Daoy (cell line): ENCODE data around the gene CNOT6. TPM values are rescaled to one million over a fixed set of nuclear protein-coding genes. Genes with fewer than 3 reads are reported as not detected.
A peak's percentile ranks its signal among the peaks of the same experiment; 100 is the strongest.

Source experiments
- DNase-seq: peaks from one replicate; pipeline ENCODE4 v3.0.0-alpha.2; 2015; ENCODE audit warnings: low read depth
- total RNA-seq: library from RNA; depleted of rRNA; stranded (reverse); fragments of >200 nt; shearing (Covaris generic); gene quantifications from 2 replicates; pipeline ENCODE4 v1.2.3, GENCODE V29; 2014

CNOT6 gene
- total RNA-seq, 1 experiment from 2014 or later: 11.4 TPM

GRCh38 chr5:180599981-180600553 lies 105.9 kb downstream of the CNOT6 start:
- no peak for DNase-seq

- DNase-seq: no peak
These were observed 106.4 kb downstream of the CNOT6 start for GRCh38 chr5:180600554-180601041.

GRCh38 chr5:180601591-180602480 lies 107.7 kb downstream of the CNOT6 start:
- peak; percentile 3 for DNase-seq

- no peak for DNase-seq
These were observed 108.4 kb downstream of the CNOT6 start for GRCh38 chr5:180602481-180603075.

- no peak for DNase-seq
These were observed 109.0 kb downstream of the CNOT6 start for GRCh38 chr5:180603076-180603594.

- DNase-seq: no peak
These were observed 110.1 kb downstream of the CNOT6 start for GRCh38 chr5:180604271-180604670.

GRCh38 chr5:180605554-180606214 lies 111.5 kb downstream of the CNOT6 start:
- DNase-seq: peak; percentile 64

GRCh38 chr5:180606215-180606785 lies 112.1 kb downstream of the CNOT6 start:
- no peak for DNase-seq

GRCh38 chr5:180607861-180608571 lies 113.8 kb downstream of the CNOT6 start:
- DNase-seq: no peak

GRCh38 chr5:180608572-180609310 lies 114.6 kb downstream of the CNOT6 start:
- DNase-seq: no peak

- no peak for DNase-seq
These were observed 115.2 kb downstream of the CNOT6 start for GRCh38 chr5:180609386-180609785.

- no peak for DNase-seq
These were observed 115.8 kb downstream of the CNOT6 start for GRCh38 chr5:180609817-180610550.

- peak; percentile 82 for DNase-seq
These were observed 117.1 kb downstream of the CNOT6 start for GRCh38 chr5:180611140-180611850.

GRCh38 chr5:180612683-180613082 lies 118.5 kb downstream of the CNOT6 start:
- no peak for DNase-seq

- DNase-seq: no peak
These were observed 119.1 kb downstream of the CNOT6 start for GRCh38 chr5:180613188-180613813.

GRCh38 chr5:180613814-180614188 lies 119.6 kb downstream of the CNOT6 start:
- DNase-seq: no peak

GRCh38 chr5:180618487-180618828 lies 124.3 kb downstream of the CNOT6 start:
- DNase-seq: no peak

- DNase-seq: peak; percentile 86
These were observed 124.8 kb downstream of the CNOT6 start for GRCh38 chr5:180618829-180619562.
